HepG2 (cell line): ENCODE measurements around the gene SREBF1. TPM values are rescaled to one million over a fixed set of nuclear protein-coding genes. Genes with fewer than 3 reads are reported as not detected.

Source experiments
- GATAD2A ChIP-seq: IDR thresholded peaks from 2 replicates; pipeline ENCODE4 v1.6.1; 2016
- HMG20B ChIP-seq: conservative IDR thresholded peaks from 2 replicates; pipeline ENCODE4 v1.6.1; 2016; ENCODE audit warnings: missing genetic modification reagents, missing compliant biosample characterization
- HNF4G ChIP-seq, 2 experiments: sonication (generic) in 1 of 2; formaldehyde crosslinking in 1 of 2; IDR thresholded peaks; 2 replicates each; pipeline versions ENCODE4 v1.4.0 to v1.6.1; 2011 to 2020; ENCODE audit warnings: borderline replicate concordance in 2 of 2, low read depth in 2 of 2, mild to moderate bottlenecking in 2 of 2, low read length in 1 of 2, missing genetic modification reagents in 1 of 2, moderate library complexity in 1 of 2
- KLF15 ChIP-seq: sonication (generic); formaldehyde crosslinking; IDR thresholded peaks from 2 replicates; pipeline ENCODE4 v1.8.1; 2023; ENCODE audit warnings: borderline replicate concordance, mild to moderate bottlenecking, inconsistent platforms, missing genetic modification reagents, mixed read lengths
- MTA3 ChIP-seq: sonication (generic); formaldehyde crosslinking; IDR thresholded peaks from 2 replicates; pipeline ENCODE4 v1.4.0; 2020; ENCODE audit warnings: missing genetic modification reagents
- NCOA2 ChIP-seq: sonication (generic); formaldehyde crosslinking; IDR thresholded peaks from 2 replicates; pipeline ENCODE4 v1.8.0; 2022; ENCODE audit warnings: inconsistent platforms
- NCOA5 ChIP-seq: sonication (generic); formaldehyde crosslinking; IDR thresholded peaks from 2 replicates; pipeline ENCODE4 v1.4.0; 2020; ENCODE audit warnings: missing genetic modification reagents
- POLR2A ChIP-seq, 2 experiments: IDR thresholded peaks; 2 replicates each; pipeline ENCODE4 v1.6.1; 2011; ENCODE audit warnings: low read depth in 2 of 2, low read length in 2 of 2, mild to moderate bottlenecking in 1 of 2, moderate library complexity in 1 of 2; ENCODE audit not compliant: insufficient read depth in 1 of 2
- SETDB1 ChIP-seq: sonication (generic); formaldehyde crosslinking; IDR thresholded peaks from 2 replicates; pipeline ENCODE4 v1.5.1; 2020; ENCODE audit warnings: missing genetic modification reagents, mild to moderate bottlenecking, borderline replicate concordance
- SMC3 ChIP-seq: IDR thresholded peaks from 2 replicates; pipeline ENCODE4 v1.6.1; 2011; ENCODE audit warnings: low read length, improper control_type of control experiment
- SP1 ChIP-seq, 2 experiments: fragments of 450-650 bp in 1 of 2; sonication (generic) in 1 of 2; formaldehyde crosslinking in 1 of 2; IDR thresholded peaks; 2 replicates each; pipeline versions ENCODE4 v1.4.0 to v1.6.1; 2016 to 2020; ENCODE audit warnings: missing genetic modification reagents in 1 of 2
- ZFP82 ChIP-seq: sonication (generic); formaldehyde crosslinking; IDR thresholded peaks from 2 replicates; pipeline ENCODE4 v1.5.1; 2020; ENCODE audit warnings: mild to moderate bottlenecking, missing genetic modification reagents, borderline replicate concordance
- ZNF33A ChIP-seq: sonication (generic); formaldehyde crosslinking; IDR thresholded peaks from 2 replicates; pipeline ENCODE4 v1.5.1; 2020; ENCODE audit warnings: missing genetic modification reagents, mild to moderate bottlenecking, moderate library complexity, borderline replicate concordance
- ZNF556 ChIP-seq: sonication (generic); formaldehyde crosslinking; IDR thresholded peaks from 2 replicates; pipeline ENCODE4 v1.4.0; 2020; ENCODE audit warnings: mild to moderate bottlenecking, missing genetic modification reagents, borderline replicate concordance
- ZNF674 ChIP-seq: sonication (generic); formaldehyde crosslinking; IDR thresholded peaks from 2 replicates; pipeline ENCODE4 v1.5.0; 2020; ENCODE audit warnings: low read depth, mild to moderate bottlenecking, missing genetic modification reagents
- ZNF773 ChIP-seq: sonication (generic); formaldehyde crosslinking; IDR thresholded peaks from 2 replicates; pipeline ENCODE4 v1.4.0; 2020; ENCODE audit warnings: missing genetic modification reagents, borderline replicate concordance
- ZNF878 ChIP-seq: sonication (generic); formaldehyde crosslinking; IDR thresholded peaks from 2 replicates; pipeline ENCODE4 v1.8.1; 2023; ENCODE audit warnings: mild to moderate bottlenecking, missing genetic modification reagents, moderate library complexity
- polyA plus RNA-seq, 8 experiments: library from polyadenylated mRNA; depleted of rRNA in 3 of 8; stranded (reverse) in 7 of 8; unstranded in 1 of 8; fragments of >200 nt; fragmentation: Illumina TruSeq in 4 of 8; extraction: Trizol in 4 of 8; gene quantifications; 2 replicates each; pipeline versions ENCODE4 v1.2.1 to v1.2.3, GENCODE V29; 2011 to 2016; ENCODE audit warnings: low read depth in 4 of 8, missing spikeins in 1 of 8, mixed read lengths in 1 of 8; ENCODE audit not compliant: insufficient read depth in 1 of 8
- total RNA-seq, 5 experiments: library from RNA; depleted of rRNA; stranded (reverse); fragments of >200 nt; fragmentation: Illumina TruSeq; extraction: Trizol; gene quantifications; 2 replicates each; pipeline ENCODE4 v1.2.3, GENCODE V29; 2016; ENCODE audit warnings: low read depth in 1 of 5
- TF ChIP-seq, protein P1 (sequence below): sonication (generic); formaldehyde crosslinking; IDR thresholded peaks from 2 replicates; pipeline ENCODE4 v1.4.0; 2020; ENCODE audit warnings: missing genetic modification reagents, borderline replicate concordance
- TF ChIP-seq, protein P2 (sequence below): sonication (generic); formaldehyde crosslinking; conservative IDR thresholded peaks from 2 replicates; pipeline ENCODE4 v1.8.1; 2023; ENCODE audit warnings: missing genetic modification reagents
- TF ChIP-seq, protein P3 (sequence below): IDR thresholded peaks from 2 replicates; pipeline ENCODE4 v1.6.1; 2018; ENCODE audit warnings: missing genetic modification reagents
- TF ChIP-seq, protein P4 (sequence below): sonication (generic); formaldehyde crosslinking; IDR thresholded peaks from 2 replicates; pipeline ENCODE4 v1.8.0; 2022; ENCODE audit warnings: mild to moderate bottlenecking, missing genetic modification reagents; ENCODE audit not compliant: insufficient replicate concordance

SREBF1 gene
- total and polyA plus RNA-seq, 2 of the 13 experiments (the other 11 are each of a cell fraction or from before 2014, with no cell fraction given): 34.3 to 38.0 TPM

DNA sequence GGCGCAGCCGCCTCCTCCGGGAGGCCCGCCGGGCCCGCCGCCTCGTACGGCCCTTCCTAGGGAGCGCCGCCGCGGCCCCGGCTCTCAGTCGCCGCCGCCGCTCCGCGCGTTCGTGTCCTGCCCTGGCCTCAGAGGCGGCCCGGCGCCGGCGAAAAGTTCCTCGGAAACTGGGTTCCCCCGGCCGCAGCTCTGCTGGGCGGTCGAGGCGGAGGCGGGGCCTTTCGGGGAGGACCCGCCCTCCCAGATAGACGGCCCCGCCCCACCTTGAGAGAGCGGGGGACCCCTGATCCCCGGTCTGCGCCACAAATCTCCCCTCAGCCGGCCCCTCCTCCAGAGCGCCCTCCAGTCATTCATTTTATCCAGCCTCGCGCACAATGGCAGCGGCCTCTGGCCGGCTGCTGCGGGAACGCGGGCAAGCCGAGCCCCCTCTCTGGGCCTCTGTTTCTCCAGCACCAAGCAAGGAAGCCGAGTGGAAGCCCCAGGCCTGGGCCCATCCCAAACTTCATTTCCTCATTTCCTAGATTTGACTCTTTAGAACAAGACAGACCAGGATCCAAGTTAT lies at the start of gene SREBF1 (continued):
- TF ChIP-seq HNF4G (IDR thresholded peaks at IDR 0.05; ENCODE audit: borderline replicate concordance, low read depth, low read length) (no peak), HNF4G (CRISPR knock-in tag; IDR thresholded peaks at IDR 0.05; ENCODE audit: borderline replicate concordance, low read depth) (no peak), SETDB1 (no peak), ZFP82 (CRISPR knock-in tag) (no peak), MTA3 (CRISPR knock-in tag) (no peak), ZNF556 (CRISPR knock-in tag) (0 out of 2 replicates have a peak, but pooled peaks have one; percentile 4), GATAD2A (CRISPR knock-in tag) (no peak), SMC3 (no peak), KLF15 (no peak), SP1 (IDR thresholded peaks at IDR 0.05) (no peak), SP1 (CRISPR knock-in tag; IDR thresholded peaks at IDR 0.05) (no peak), NCOA2 (CRISPR knock-in tag) (no peak), POLR2A (IDR thresholded peaks at IDR 0.05; ENCODE audit: insufficient read depth in 1 of 2, low read depth in 2 of 2, low read length in 2 of 2) (peak in 1 of 2 experiments; percentile 19; a peak in 1 of 4 replicates), ZNF33A (CRISPR knock-in tag) (no peak), HMG20B (CRISPR knock-in tag) (no peak; the same call in 1 of the 2 replicates), ZNF773 (CRISPR knock-in tag) (no peak), ZNF878 (CRISPR knock-in tag) (peak; percentile 60; the same call in 1 of the 2 replicates), NCOA5 (CRISPR knock-in tag) (no peak), ZNF674 (CRISPR knock-in tag) (no peak)
- TF ChIP-seq, protein P1, sequence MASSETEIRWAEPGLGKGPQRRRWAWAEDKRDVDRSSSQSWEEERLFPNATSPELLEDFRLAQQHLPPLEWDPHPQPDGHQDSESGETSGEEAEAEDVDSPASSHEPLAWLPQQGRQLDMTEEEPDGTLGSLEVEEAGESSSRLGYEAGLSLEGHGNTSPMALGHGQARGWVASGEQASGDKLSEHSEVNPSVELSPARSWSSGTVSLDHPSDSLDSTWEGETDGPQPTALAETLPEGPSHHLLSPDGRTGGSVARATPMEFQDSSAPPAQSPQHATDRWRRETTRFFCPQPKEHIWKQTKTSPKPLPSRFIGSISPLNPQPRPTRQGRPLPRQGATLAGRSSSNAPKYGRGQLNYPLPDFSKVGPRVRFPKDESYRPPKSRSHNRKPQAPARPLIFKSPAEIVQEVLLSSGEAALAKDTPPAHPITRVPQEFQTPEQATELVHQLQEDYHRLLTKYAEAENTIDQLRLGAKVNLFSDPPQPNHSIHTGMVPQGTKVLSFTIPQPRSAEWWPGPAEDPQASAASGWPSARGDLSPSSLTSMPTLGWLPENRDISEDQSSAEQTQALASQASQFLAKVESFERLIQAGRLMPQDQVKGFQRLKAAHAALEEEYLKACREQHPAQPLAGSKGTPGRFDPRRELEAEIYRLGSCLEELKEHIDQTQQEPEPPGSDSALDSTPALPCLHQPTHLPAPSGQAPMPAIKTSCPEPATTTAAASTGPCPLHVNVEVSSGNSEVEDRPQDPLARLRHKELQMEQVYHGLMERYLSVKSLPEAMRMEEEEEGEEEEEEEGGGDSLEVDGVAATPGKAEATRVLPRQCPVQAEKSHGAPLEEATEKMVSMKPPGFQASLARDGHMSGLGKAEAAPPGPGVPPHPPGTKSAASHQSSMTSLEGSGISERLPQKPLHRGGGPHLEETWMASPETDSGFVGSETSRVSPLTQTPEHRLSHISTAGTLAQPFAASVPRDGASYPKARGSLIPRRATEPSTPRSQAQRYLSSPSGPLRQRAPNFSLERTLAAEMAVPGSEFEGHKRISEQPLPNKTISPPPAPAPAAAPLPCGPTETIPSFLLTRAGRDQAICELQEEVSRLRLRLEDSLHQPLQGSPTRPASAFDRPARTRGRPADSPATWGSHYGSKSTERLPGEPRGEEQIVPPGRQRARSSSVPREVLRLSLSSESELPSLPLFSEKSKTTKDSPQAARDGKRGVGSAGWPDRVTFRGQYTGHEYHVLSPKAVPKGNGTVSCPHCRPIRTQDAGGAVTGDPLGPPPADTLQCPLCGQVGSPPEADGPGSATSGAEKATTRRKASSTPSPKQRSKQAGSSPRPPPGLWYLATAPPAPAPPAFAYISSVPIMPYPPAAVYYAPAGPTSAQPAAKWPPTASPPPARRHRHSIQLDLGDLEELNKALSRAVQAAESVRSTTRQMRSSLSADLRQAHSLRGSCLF: no peak
- TF ChIP-seq, protein P2, sequence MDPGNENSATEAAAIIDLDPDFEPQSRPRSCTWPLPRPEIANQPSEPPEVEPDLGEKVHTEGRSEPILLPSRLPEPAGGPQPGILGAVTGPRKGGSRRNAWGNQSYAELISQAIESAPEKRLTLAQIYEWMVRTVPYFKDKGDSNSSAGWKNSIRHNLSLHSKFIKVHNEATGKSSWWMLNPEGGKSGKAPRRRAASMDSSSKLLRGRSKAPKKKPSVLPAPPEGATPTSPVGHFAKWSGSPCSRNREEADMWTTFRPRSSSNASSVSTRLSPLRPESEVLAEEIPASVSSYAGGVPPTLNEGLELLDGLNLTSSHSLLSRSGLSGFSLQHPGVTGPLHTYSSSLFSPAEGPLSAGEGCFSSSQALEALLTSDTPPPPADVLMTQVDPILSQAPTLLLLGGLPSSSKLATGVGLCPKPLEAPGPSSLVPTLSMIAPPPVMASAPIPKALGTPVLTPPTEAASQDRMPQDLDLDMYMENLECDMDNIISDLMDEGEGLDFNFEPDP (CRISPR knock-in tag): no peak
- TF ChIP-seq, protein P3, sequence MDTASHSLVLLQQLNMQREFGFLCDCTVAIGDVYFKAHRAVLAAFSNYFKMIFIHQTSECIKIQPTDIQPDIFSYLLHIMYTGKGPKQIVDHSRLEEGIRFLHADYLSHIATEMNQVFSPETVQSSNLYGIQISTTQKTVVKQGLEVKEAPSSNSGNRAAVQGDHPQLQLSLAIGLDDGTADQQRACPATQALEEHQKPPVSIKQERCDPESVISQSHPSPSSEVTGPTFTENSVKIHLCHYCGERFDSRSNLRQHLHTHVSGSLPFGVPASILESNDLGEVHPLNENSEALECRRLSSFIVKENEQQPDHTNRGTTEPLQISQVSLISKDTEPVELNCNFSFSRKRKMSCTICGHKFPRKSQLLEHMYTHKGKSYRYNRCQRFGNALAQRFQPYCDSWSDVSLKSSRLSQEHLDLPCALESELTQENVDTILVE (CRISPR knock-in tag): no peak
- TF ChIP-seq, protein P4, sequence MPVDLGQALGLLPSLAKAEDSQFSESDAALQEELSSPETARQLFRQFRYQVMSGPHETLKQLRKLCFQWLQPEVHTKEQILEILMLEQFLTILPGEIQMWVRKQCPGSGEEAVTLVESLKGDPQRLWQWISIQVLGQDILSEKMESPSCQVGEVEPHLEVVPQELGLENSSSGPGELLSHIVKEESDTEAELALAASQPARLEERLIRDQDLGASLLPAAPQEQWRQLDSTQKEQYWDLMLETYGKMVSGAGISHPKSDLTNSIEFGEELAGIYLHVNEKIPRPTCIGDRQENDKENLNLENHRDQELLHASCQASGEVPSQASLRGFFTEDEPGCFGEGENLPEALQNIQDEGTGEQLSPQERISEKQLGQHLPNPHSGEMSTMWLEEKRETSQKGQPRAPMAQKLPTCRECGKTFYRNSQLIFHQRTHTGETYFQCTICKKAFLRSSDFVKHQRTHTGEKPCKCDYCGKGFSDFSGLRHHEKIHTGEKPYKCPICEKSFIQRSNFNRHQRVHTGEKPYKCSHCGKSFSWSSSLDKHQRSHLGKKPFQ (CRISPR knock-in tag): no peak
